GM19372 (cell line): ENCODE measurements around the gene FAM219B.
"Not testable (repeated sequence)": the region's sequence is repeated elsewhere in the genome, so short reads cannot be mapped to it uniquely, and the experiment has no call there.

ENCODE experiments used
- ATAC-seq: cut with Tn5 transposase; IDR thresholded peaks from one replicate; pipeline ENCODE4 v1.9.1; 2021; ENCODE audit warnings: mild to moderate bottlenecking, low read depth, moderate library complexity; ENCODE audit not compliant: unreplicated experiment

FAM219B gene, protein sequence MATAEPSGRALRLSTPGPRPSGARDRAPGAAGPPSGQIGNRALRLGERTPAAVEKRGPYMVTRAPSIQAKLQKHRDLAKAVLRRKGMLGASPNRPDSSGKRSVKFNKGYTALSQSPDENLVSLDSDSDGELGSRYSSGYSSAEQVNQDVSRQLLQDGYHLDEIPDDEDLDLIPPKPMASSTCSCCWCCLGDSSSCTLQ

DNA sequence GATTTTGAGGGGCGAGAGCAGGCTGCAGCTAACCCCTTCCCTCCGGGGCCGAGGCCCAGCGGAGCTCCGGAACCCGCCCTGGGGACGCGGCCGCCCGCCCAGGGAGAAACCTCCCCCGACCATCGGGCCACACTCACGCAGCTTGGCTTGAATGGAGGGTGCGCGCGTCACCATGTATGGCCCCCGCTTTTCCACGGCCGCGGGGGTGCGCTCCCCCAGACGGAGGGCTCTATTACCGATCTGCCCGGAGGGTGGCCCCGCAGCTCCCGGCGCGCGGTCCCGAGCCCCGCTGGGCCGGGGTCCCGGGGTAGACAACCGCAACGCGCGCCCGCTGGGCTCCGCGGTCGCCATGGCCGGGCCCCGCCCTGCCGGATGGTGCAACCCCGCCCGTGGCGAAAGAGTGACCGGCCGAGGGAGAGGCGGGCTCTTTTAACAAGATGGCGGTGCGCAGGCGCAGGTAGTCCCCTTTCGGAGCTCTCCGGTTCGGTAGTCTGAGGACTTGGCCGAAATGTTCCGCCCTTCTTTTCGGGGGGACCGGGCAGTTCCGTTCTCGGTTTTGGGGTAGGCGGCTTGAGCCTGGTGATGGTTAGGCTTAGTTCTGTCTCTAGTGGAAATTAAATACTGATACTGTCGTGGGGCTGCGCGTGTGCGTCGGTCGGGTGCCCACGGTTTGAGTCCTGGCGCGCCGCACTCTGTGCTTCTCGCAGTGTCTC lies at the start of gene FAM219B:
Gene FAM219B, minus strand, starts transcription at position 402 of the 713 bp plus-strand sequence. Its CDS starts 51 bp downstream, at position 351.
- ATAC-seq = peak; percentile 78

DNA sequence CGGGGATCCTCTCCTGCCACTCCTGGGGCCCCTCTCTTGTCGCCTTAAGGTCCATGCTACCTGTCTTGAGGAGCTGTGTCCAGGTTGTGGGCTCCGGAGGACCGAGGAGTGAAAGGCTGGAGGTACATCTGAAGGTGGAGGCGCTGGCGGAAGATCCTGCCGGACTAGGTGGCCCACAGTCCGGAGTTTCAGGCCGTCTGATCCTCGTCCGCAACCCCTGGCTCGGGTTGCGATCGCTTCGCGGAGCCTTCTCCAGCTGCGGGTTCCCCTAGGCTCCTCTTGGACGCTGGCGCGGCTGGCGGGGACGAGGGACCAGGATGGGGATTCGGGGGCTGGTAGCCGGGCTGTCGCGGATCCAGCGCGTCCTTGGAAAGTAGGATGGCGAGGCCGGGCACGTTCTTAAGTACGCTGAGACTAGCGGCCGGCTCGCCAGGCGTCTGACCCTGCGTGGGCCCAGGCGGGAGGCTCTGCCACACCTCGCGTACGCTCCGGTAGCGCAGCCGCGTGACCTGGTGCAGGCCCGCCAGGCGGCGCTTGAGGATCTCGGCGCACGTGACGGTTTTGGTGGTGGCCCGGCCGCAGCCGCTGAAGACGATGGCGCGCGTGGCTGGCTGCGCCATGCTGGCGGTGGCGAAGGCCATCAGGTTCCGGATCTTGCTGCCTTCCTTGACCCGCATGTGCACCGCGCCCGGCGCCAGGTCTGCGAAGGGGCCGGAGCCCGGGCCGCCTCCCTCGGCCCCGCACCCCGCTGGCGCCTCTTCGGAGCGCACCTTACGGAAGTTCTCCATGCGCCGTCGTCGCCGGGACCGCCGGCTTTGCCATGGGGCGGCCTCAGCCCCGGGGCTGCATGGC lies 49.4 kb upstream of the FAM219B start:
- peak; percentile 47 for ATAC-seq

- ATAC-seq = no peak
Measured at GRCh38 chr15:74955017-74955416, 48.4 kb upstream of the FAM219B start.

DNA sequence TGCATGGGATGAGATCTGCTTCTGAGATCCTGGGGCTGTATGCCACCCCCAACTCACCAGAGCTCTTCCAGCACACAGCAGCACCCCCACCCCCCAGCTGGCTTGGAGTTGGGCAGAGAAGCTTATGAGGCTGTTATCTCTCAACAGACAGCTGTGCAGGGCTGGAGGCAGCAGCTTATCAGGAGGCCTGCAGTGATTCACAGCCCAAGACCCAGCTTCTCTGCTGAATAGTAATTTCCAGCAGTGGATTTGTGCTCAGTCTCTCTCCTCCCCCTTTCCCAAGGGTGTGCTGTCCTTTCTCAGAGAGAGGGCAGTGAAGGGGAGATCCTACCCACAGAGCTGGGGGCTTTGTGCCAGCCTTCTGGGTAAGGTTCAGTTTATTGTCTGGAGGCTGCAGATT lies 47.9 kb upstream of the FAM219B start:
- no peak for ATAC-seq

GRCh38 chr15:74951006-74951405 lies 44.4 kb upstream of the FAM219B start:
- ATAC-seq = no peak

DNA sequence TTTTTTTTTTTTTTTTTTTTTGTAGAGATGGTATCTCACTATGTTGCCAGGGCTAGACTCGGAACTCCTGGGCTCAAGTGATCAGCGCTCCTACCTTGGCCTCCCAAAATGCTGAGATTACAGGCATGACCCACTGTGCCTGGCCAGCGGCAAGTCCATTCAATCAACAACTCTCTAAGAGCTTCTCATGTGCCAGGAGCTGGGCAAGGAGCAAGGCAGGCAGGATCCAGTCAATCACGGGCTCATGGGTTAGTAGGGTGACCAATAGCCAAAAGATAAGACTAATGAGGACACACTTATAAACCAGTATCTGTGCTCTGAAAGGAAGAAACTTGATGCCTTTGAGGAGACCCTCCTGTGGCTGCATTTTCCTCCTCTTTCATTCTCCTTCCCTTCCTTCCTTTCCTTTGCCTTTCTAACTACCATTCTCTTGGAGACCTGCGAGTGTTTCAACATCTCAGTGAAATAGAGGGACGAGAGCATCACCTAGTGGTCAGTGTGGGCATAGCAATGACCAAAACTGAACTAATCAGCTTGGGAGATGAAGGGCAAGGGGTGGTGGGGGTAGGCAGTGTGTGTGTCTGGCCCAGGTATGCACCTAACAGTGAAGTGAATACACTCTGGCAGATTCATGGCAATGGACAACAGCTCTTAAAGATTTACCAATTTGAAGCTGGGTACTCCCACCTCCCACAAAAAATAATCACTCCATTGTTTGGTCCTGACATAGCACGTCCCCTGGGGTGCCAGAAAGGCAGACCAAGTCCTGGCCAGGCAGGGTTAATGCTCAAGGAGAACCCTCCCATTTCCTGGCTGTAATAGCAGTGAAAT lies 43.6 kb upstream of the FAM219B start:
- no peak for ATAC-seq

GRCh38 chr15:74937590-74938371 lies 31.1 kb upstream of the FAM219B start, which contains the start of gene COX5A:
Gene COX5A (minus strand): TSS chr15:74938073. CDS start chr15:74938014, 59 bp downstream.
- ATAC-seq = peak; percentile 86

- ATAC-seq = no peak
Measured at GRCh38 chr15:74937272-74937589, 30.6 kb upstream of the FAM219B start.

- ATAC-seq = not testable (repeated sequence)
Measured at GRCh38 chr15:74935193-74935592, 28.5 kb upstream of the FAM219B start.

DNA sequence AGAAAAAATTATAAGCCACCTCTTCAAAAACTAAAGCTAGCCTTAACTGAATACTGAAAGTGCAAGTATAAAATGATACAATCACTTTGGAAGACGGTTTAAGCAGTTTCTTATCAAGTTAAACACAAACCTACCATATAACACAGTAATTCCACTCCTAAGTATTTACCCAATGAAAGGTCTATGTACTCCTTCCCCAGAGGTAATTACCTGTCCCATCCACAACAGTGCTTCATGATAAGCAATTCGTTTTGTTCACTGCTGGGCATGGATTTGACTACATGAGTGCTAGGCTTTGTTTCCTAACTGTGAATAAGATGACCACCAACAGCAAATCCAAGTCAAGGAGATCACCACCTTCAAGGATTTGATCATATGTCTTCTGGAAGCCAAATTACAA lies 26.9 kb upstream of the FAM219B start:
- no peak for ATAC-seq

DNA sequence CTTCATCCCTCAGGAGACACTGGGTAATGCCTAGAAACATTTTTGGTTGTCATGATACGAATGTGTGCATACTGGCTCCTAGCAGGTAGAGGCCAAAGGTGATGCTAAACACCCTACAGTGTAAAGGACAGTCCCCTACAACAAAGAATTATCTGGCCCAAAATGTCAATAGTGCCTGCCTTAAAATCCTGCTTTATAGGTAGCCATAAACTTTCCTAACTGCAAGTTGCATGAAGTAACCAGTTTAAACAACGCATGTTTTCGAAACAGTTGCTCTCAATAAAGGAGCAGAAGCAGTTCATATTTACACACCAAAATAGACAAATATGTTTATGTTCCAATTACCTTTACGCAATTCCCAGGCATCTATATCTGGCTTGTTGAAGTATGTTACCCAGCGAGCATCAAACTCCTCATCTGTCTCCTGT lies 22.1 kb upstream of the FAM219B start:
- ATAC-seq = no peak

GRCh38 chr15:74924525-74924924 lies 17.9 kb upstream of the FAM219B start:
- no peak for ATAC-seq

DNA sequence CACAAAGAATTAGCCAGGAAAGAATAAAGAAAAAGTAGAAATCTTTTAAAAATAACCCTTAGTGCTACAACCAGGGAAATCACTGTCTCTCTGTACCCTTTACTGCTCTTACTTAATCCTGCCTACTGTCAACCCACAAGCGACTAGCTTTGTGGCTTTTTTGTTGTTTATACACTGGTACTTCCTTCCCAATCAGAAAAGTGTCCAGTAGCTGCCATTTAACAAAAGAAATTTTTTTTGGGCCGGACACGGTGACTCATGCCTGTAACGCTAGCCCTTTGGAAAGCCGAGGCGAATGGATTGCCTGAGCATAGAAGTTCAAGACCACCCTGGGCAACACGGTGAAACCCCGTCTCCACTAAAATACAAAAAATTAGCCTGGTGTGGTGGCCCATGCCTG lies 13.8 kb upstream of the FAM219B start:
- ATAC-seq = no peak

- ATAC-seq = no peak
Measured at GRCh38 chr15:74917676-74918075, 11.0 kb upstream of the FAM219B start.

DNA sequence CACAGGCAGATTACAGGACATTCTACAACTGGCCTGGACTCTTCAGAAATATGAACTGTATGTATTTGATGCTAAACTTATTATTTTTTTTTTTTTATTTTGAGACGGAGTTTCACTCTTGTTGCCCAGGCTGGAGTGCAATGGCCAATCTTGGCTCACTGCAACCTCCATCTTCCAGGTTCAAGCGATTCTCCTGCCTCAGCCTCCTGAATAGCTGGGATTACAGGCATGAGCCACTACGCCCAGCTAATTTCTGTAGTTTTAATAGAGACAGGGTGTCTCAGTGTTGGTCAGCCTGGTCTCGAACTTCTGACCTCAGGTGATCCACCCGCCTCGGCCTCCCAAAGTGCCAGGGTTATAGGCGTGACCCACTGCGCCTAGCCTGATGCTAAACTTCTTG lies 7.1 kb upstream of the FAM219B start:
- not testable (repeated sequence) for ATAC-seq

- ATAC-seq = no peak
Measured at GRCh38 chr15:74913041-74913440, 6.4 kb upstream of the FAM219B start.

- ATAC-seq = no peak
Measured at GRCh38 chr15:74908635-74909034, 2.0 kb upstream of the FAM219B start.

GRCh38 chr15:74907163-74907870 lies 666 bp upstream of the FAM219B start:
- ATAC-seq = no peak

GRCh38 chr15:74906067-74906449 lies 593 bp downstream of the FAM219B start:
- peak; percentile 8 for ATAC-seq
